ENCODE measurements around the gene PLA2G1B. TPM values are rescaled to one million over a fixed set of nuclear protein-coding genes. Genes with fewer than 3 reads are reported as not detected.
A peak's percentile ranks its signal among the peaks of the same experiment; 100 is the strongest.

The PLA2G1B gene
- total and polyA plus RNA-seq, 4 experiments from 2014 or later: 0.99 TPM; not detected in 3

DNA sequence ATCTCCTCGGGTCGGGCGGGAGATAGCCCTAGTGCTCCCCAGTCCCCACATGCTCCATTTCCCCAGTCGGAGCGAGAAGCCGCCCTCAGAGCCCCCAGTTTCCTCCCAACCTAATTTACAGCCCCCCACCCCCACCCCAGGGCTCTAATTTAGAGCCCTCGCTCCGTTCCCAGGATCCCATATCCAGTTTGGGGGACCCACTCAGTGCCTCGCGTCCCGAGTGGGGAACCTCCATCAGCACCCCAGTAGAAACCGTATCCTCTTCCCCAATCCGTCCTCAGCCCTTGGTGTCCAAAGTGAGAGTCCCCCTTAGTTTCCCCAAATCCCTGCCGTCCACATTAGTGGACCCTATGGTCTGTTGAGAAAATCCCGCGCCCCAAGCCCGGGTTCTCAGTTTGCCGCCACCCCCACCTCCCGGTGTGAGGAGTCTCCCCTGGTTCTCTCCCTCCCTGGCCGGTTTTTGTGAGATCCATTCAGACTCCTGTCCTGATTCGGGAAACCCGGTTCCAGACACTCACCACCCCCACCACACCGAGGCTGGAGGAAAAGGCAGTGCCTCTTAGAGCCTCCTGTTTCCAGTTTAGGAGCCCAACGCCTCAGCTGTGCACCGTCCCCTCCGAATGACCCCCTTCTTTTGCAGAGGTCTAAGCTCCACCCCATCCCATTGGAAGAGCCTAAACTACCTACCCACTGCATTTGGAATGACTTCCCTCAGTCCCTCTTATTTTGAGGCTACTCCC, 42.2 kb upstream of the PLA2G1B start:
- Mint-ChIP-seq H3K27me3 (peaks cover 62 to 70% of the 10 kb centered on the region in 2 donors), H3K36me3 (no peaks in the 10 kb centered on the region), H3K9me3 (no peaks in the 10 kb centered on the region), H3K4me1 (peaks cover 4 to 28% (median 10%) of the 10 kb centered on the region in 4 donors), H3K27ac (peak overlapping the region in 2 of 7 donors; percentile 42 to 81), H3K4me3 (peak overlapping the region; percentile 56 to 88 (median 76))
- peaks cover 15% of the 10 kb centered on the region for H3K4me1 ChIP-seq (ENCODE audit: insufficient read depth, low read length)
- peaks cover 32% of the 10 kb centered on the region for H3K27me3 ChIP-seq (ENCODE audit: insufficient read depth, low read length)
- no peak for DNase-seq
- ChIA-PET POLR2A (ENCODE audit: partially characterized antibody) (no interaction called here), CTCF (ENCODE audit: partially characterized antibody) (no interaction called here)
- no peak overlapping the region for H3K4me3 ChIP-seq (ENCODE audit: low read length in 2 of 2)
- H3K36me3 ChIP-seq (ENCODE audit: insufficient read depth, low read length): no peaks in the 10 kb centered on the region
- intact Hi-C loops (cut with micrococcal nuclease): no loop called here
- no peak overlapping the region for H3K27ac ChIP-seq (ENCODE audit: low read depth, low read length)
- no peaks in the 10 kb centered on the region for H3K9me3 ChIP-seq (ENCODE audit: control insufficient read depth in 1 of 2, low read length in 2 of 2)

GRCh38 chr12:120368789-120369602, 41.4 kb upstream of the PLA2G1B start, which contains the start of gene MSI1:
Gene MSI1, minus strand, starts transcription at chr12:120369164. Its CDS starts 73 bp downstream, at chr12:120369091.
- Histone ChIP-seq H3K27me3 (ENCODE audit: insufficient read depth, low read length) (peaks cover 32% of the 10 kb centered on the region), H3K27ac (ENCODE audit: low read depth, low read length) (no peak within 1 kb of the TSS), H3K9me3 (ENCODE audit: control insufficient read depth in 1 of 2, low read length in 2 of 2) (no peaks in the 10 kb centered on the region), H3K4me1 (ENCODE audit: insufficient read depth, low read length) (peaks cover 15% of the 10 kb centered on the region), H3K4me3 (ENCODE audit: low read length in 2 of 2) (no peak within 1 kb of the TSS), H3K36me3 (ENCODE audit: insufficient read depth, low read length) (no peaks in the 10 kb centered on the region)
- Mint-ChIP-seq H3K9me3 (no peaks in the 10 kb centered on the region), H3K4me1 (peaks cover 4 to 28% (median 10%) of the 10 kb centered on the region in 4 donors), H3K4me3 (peak within 1 kb of the TSS; percentile 56 to 88 (median 76)), H3K27me3 (peaks cover 62 to 73% of the 10 kb centered on the region in 2 donors), H3K27ac (peak within 1 kb of the TSS in 2 of 7 donors; percentile 42 to 81), H3K36me3 (no peaks in the 10 kb centered on the region)
- intact Hi-C loops (cut with micrococcal nuclease): no loop called here
- ChIA-PET CTCF (ENCODE audit: partially characterized antibody) (no interaction called here), POLR2A (ENCODE audit: partially characterized antibody) (no interaction called here)
- no peak for DNase-seq

DNA sequence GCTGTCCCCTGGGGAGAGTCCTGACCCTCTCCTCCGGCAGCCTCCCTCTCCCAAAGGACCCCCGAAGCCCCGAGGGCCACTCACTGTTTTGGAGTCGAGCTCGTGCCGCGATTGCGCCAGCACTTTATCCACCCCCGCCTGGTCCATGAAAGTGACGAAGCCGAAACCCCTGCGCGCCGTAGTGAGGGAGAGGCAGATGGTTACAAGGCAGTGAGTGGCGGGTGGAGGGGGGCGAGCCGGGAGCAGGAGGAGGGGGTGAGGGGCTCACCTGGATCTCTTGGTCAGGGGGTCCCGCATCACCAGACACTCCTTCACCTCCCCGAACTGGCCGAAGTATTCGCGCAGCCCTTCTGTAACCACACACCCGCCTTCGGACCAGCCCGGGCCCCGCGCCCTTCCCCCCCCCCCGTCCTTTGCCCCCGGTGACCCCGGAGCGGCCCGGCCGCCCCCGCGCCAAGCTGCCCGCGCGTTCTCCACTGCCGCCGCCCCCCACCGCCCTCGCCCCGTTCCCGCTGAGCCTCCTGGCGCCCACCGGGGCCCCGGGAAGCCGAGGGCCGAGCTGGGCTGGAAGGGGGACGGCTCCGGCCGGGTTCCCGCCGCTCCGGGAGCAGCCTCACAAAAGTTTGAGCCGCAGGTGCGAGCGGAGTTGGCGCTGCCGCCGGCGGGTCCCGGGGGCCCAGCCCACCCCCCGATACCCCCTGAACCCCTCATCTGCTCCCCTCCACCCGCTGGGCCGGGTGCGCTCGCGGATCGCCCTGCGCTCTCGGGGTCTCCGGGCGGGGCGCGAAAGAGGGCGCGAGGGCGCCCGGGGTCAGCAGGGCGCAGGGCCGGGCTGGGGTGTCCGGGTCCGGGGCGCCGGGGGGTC, 40.6 kb upstream of the PLA2G1B start:
- intact Hi-C loops (cut with micrococcal nuclease): no loop called here
- no peak overlapping the region for H3K4me3 ChIP-seq (ENCODE audit: low read length in 2 of 2)
- H3K36me3 ChIP-seq (ENCODE audit: insufficient read depth, low read length): no peaks in the 10 kb centered on the region
- no peaks in the 10 kb centered on the region for H3K9me3 Mint-ChIP-seq
- H3K9me3 ChIP-seq (ENCODE audit: control insufficient read depth in 1 of 2, low read length in 2 of 2): no peaks in the 10 kb centered on the region
- peaks cover 15% of the 10 kb centered on the region for H3K4me1 ChIP-seq (ENCODE audit: insufficient read depth, low read length)
- DNase-seq: no peak
- H3K27me3 Mint-ChIP-seq: peaks cover 64 to 78% of the 10 kb centered on the region in 2 donors
- ChIA-PET CTCF (ENCODE audit: partially characterized antibody) (interaction anchor here (2.4 kb wide), 1 partner anchor 14 kb away, joined by 9 read pairs; no protein-coding TSS in a partner anchor), POLR2A (ENCODE audit: partially characterized antibody) (no interaction called here)
- H3K36me3 Mint-ChIP-seq: no peaks in the 10 kb centered on the region
- no peak overlapping the region for H3K27ac ChIP-seq (ENCODE audit: low read depth, low read length)
- H3K4me3 Mint-ChIP-seq: peak overlapping the region; percentile 34 to 80 (median 59)
- H3K4me1 Mint-ChIP-seq: peaks cover 4 to 28% (median 10%) of the 10 kb centered on the region in 4 donors
- H3K27ac Mint-ChIP-seq: no peak overlapping the region
- H3K27me3 ChIP-seq (ENCODE audit: insufficient read depth, low read length): peaks cover 34% of the 10 kb centered on the region

GRCh38 chr12:120367233-120367923, 39.8 kb upstream of the PLA2G1B start:
- no peak overlapping the region for H3K4me3 ChIP-seq (ENCODE audit: low read length in 2 of 2)
- Mint-ChIP-seq H3K27me3 (peaks cover 61 to 80% of the 10 kb centered on the region in 2 donors), H3K36me3 (no peaks in the 10 kb centered on the region), H3K4me1 (peaks cover 4 to 28% (median 10%) of the 10 kb centered on the region in 4 donors), H3K9me3 (no peaks in the 10 kb centered on the region), H3K27ac (peak overlapping the region in 1 of 7 donors; percentile 66), H3K4me3 (peak overlapping the region; percentile 34 to 80 (median 59))
- no peak for DNase-seq
- ChIA-PET POLR2A (ENCODE audit: partially characterized antibody) (no interaction called here), CTCF (ENCODE audit: partially characterized antibody) (interaction anchor here (0.7 to 2.4 kb wide), 3 partner anchors 11 to 24 kb away, joined by 3 to 9 read pairs (median 4); no protein-coding TSS in a partner anchor)
- H3K36me3 ChIP-seq (ENCODE audit: insufficient read depth, low read length): no peaks in the 10 kb centered on the region
- H3K27ac ChIP-seq (ENCODE audit: low read depth, low read length): no peak overlapping the region
- peaks cover 15% of the 10 kb centered on the region for H3K4me1 ChIP-seq (ENCODE audit: insufficient read depth, low read length)
- no peaks in the 10 kb centered on the region for H3K9me3 ChIP-seq (ENCODE audit: control insufficient read depth in 1 of 2, low read length in 2 of 2)
- intact Hi-C loops (cut with micrococcal nuclease): no loop called here
- peaks cover 40% of the 10 kb centered on the region for H3K27me3 ChIP-seq (ENCODE audit: insufficient read depth, low read length)

DNA sequence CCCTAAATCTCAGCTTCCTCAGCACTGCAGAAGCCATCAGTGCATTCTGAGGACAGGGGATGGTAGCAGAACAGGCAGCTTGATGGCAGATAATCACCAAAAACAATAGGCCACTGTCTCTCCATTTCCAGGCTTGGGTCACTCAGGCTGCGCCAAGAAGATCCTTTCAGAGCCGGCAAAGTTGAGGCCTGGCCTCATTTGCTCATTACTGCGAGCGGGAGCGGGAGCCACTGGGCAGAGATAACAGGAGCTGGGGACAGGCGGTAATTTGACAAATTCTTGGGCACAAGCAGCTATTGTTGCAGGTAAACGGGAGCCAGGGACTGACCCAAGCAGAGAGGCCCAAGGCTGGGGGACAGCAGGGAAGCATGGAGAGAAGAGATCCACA, 39.3 kb upstream of the PLA2G1B start:
- POLR2A ChIA-PET (ENCODE audit: partially characterized antibody): no interaction called here
- Histone ChIP-seq H3K9me3 (ENCODE audit: control insufficient read depth in 1 of 2, low read length in 2 of 2) (no peaks in the 10 kb centered on the region), H3K4me3 (ENCODE audit: low read length in 2 of 2) (no peak overlapping the region), H3K27ac (ENCODE audit: low read depth, low read length) (no peak overlapping the region), H3K36me3 (ENCODE audit: insufficient read depth, low read length) (no peaks in the 10 kb centered on the region), H3K4me1 (ENCODE audit: insufficient read depth, low read length) (peaks cover 15% of the 10 kb centered on the region), H3K27me3 (ENCODE audit: insufficient read depth, low read length) (peaks cover 40% of the 10 kb centered on the region)
- intact Hi-C loops (cut with micrococcal nuclease): no loop called here
- Mint-ChIP-seq H3K4me1 (peaks cover 4 to 28% (median 10%) of the 10 kb centered on the region in 4 donors), H3K27ac (no peak overlapping the region), H3K27me3 (peaks cover 64 to 80% of the 10 kb centered on the region in 2 donors), H3K9me3 (no peaks in the 10 kb centered on the region), H3K4me3 (peak overlapping the region in 6 of 8 donors; percentile 6 to 60 (median 36)), H3K36me3 (no peaks in the 10 kb centered on the region)
- CTCF ChIA-PET (ENCODE audit: partially characterized antibody): interaction anchor here (0.7 to 2.4 kb wide), 3 partner anchors 10 to 23 kb away, joined by 3 to 9 read pairs (median 4); no protein-coding TSS in a partner anchor
- DNase-seq: no peak

- no peak overlapping the region for H3K27ac Mint-ChIP-seq
- no peaks in the 10 kb centered on the region for H3K36me3 Mint-ChIP-seq
- peaks cover 4 to 28% (median 10%) of the 10 kb centered on the region in 4 donors for H3K4me1 Mint-ChIP-seq
- no peaks in the 10 kb centered on the region for H3K36me3 ChIP-seq (ENCODE audit: insufficient read depth, low read length)
- H3K4me1 ChIP-seq (ENCODE audit: insufficient read depth, low read length): peaks cover 15% of the 10 kb centered on the region
- H3K27ac ChIP-seq (ENCODE audit: low read depth, low read length): no peak overlapping the region
- H3K9me3 ChIP-seq (ENCODE audit: control insufficient read depth in 1 of 2, low read length in 2 of 2): no peaks in the 10 kb centered on the region
- DNase-seq: no peak
- H3K4me3 Mint-ChIP-seq: peak overlapping the region in 1 of 8 donors; percentile 60
- no peaks in the 10 kb centered on the region for H3K9me3 Mint-ChIP-seq
- H3K27me3 ChIP-seq (ENCODE audit: insufficient read depth, low read length): peaks cover 39% of the 10 kb centered on the region
- POLR2A ChIA-PET (ENCODE audit: partially characterized antibody): no interaction called here
- CTCF ChIA-PET (ENCODE audit: partially characterized antibody): interaction anchor here (2.4 kb wide), 1 partner anchor 12 kb away, joined by 9 read pairs; no protein-coding TSS in a partner anchor
- peaks cover 61 to 74% of the 10 kb centered on the region in 2 donors for H3K27me3 Mint-ChIP-seq
- intact Hi-C loops (cut with micrococcal nuclease): no loop called here
- H3K4me3 ChIP-seq (ENCODE audit: low read length in 2 of 2): no peak overlapping the region
Measured at GRCh38 chr12:120366341-120366705, 38.7 kb upstream of the PLA2G1B start.

Measured in CD4-positive, alpha-beta memory T cell (primary cell).